Naive B cell (primary cell): ENCODE results near the gene C12orf54. TPM values are rescaled to one million over a fixed set of nuclear protein-coding genes. Genes with fewer than 3 reads are reported as not detected.
"Not testable (repeated sequence)": the region's sequence is repeated elsewhere in the genome, so short reads cannot be mapped to it uniquely, and the experiment has no call there.

ENCODE experiments used
- ATAC-seq, 2 donors: fragments of 150-1000 bp; cut with Tn5 transposase; 2 replicates each; pipeline ENCODE4 v1.10.0; 2021; ENCODE audit warnings: low read depth in 2 of 2, mild to moderate bottlenecking in 2 of 2, moderate library complexity in 2 of 2
- DNase-seq: peaks from one replicate; pipeline ENCODE4 v3.0.0; 2022
- H3K27ac Mint-ChIP-seq, 6 donors: one replicate each; pipeline ENCODE4 v1.8.0; 2020 to 2022; ENCODE audit warnings: mild to moderate bottlenecking in 6 of 6, mixed read lengths in 6 of 6, moderate library complexity in 5 of 6, inconsistent platforms in 2 of 6
- H3K27me3 Mint-ChIP-seq, 3 donors: one replicate each; pipeline ENCODE4 v1.8.0; 2021 to 2022; ENCODE audit warnings: mixed read lengths in 3 of 3, mild to moderate bottlenecking in 1 of 3
- H3K36me3 Mint-ChIP-seq, 2 donors: one replicate each; pipeline ENCODE4 v1.8.0; 2020 to 2022; ENCODE audit warnings: mixed read lengths in 2 of 2, inconsistent platforms in 1 of 2, mild to moderate bottlenecking in 1 of 2
- H3K4me1 Mint-ChIP-seq, 3 donors: one replicate each; pipeline ENCODE4 v1.8.0; 2020 to 2022; ENCODE audit warnings: mixed read lengths in 3 of 3, inconsistent platforms in 1 of 3, mild to moderate bottlenecking in 1 of 3, moderate library complexity in 1 of 3
- H3K4me3 Mint-ChIP-seq, 8 donors: one replicate each; pipeline ENCODE4 v1.8.0; 2020 to 2022; ENCODE audit warnings: mild to moderate bottlenecking in 8 of 8, mixed read lengths in 8 of 8, moderate library complexity in 8 of 8, inconsistent platforms in 2 of 8
- H3K9me3 Mint-ChIP-seq, 7 donors: one replicate each; pipeline ENCODE4 v1.8.0; 2020 to 2022; ENCODE audit warnings: mixed read lengths in 7 of 7, mild to moderate bottlenecking in 5 of 7, inconsistent platforms in 2 of 7, moderate library complexity in 1 of 7
- polyA plus RNA-seq, 6 donors: library from polyadenylated mRNA; unstranded; fragments of 300-500 nt; fragmentation: Illumina TruSeq; gene quantifications; one replicate each; pipeline ENCODE4 v1.2.3, GENCODE V29; 2021; ENCODE audit warnings: low read depth in 6 of 6

C12orf54 gene
- polyA plus RNA-seq, 6 donors from 2014 or later = not detected

- no peak within 1 kb of the TSS for H3K4me3 Mint-ChIP-seq
- peaks cover 8 to 39% of the 10 kb centered on the region in 2 donors for H3K36me3 Mint-ChIP-seq
- ATAC-seq = no peak
- DNase-seq = no peak
- H3K9me3 Mint-ChIP-seq = peaks cover 23 to 70% (median 41%) of the 10 kb centered on the region in 7 donors
- H3K27ac Mint-ChIP-seq = no peak within 1 kb of the TSS
- H3K4me1 Mint-ChIP-seq = no peaks in the 10 kb centered on the region
- H3K27me3 Mint-ChIP-seq = peaks cover 13 to 33% (median 31%) of the 10 kb centered on the region in 3 donors
Measured at GRCh38 chr12:48472259-48472658, 10.0 kb upstream of the C12orf54 start, which contains the start of gene ANP32D. Gene ANP32D (plus strand): TSS chr12:48472559. CDS start chr12:48472665, 106 bp downstream.

GRCh38 chr12:48473061-48473460, 9.2 kb upstream of the C12orf54 start:
- Mint-ChIP-seq H3K4me3 (no peak overlapping the region), H3K36me3 (peaks cover 8 to 35% of the 10 kb centered on the region in 2 donors), H3K4me1 (no peaks in the 10 kb centered on the region), H3K27me3 (peaks cover 13 to 33% (median 31%) of the 10 kb centered on the region in 3 donors), H3K9me3 (peaks cover 22 to 66% (median 36%) of the 10 kb centered on the region in 7 donors), H3K27ac (no peak overlapping the region)
- DNase-seq (no peak), ATAC-seq (no peak)

DNA sequence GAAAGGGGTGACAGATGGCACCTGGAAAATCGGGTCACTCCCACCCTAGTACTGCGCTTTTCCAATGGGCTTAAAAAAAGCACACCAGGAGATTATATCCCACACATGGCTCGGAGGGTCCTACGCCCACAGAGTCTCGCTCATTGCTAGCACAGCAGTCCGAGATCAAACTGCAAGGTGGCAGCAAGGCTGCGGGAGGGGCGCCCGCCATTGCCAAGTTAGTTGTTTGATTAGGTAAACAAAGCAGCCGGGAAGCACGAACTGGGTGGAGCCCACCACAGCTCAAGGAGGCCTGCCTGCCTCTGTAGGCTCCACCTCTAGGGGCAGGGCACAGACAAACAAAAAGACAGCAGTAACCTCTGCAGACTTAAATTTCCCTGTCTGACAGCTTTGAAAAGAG, 7.8 kb upstream of the C12orf54 start:
- Mint-ChIP-seq H3K9me3 (peaks cover 17 to 54% (median 25%) of the 10 kb centered on the region in 7 donors), H3K27me3 (peaks cover 13 to 33% (median 31%) of the 10 kb centered on the region in 3 donors), H3K36me3 (peaks cover 5 to 29% of the 10 kb centered on the region in 2 donors)
- DNase-seq, H3K4me1 Mint-ChIP-seq, H3K27ac Mint-ChIP-seq, ATAC-seq, H3K4me3 Mint-ChIP-seq: not testable (repeated sequence)

DNA sequence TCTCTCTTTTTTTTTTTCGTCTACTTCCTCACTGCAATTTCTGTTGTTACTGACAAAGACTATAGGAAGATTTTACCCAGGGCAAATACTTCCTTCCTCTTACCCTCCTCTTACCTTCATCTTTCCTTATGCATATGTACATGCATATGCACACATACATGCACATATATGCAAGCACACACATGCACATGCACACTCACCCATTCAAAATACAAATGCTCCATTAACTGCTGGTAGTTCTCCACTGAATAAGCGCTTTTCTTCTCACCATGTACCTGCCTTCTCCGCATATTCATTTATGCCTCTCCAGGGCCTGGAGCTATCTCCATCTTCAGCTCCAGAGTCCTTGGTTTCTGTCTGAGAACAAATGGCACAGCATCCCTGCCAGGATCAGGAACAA, 632 bp downstream of the C12orf54 start:
- peaks cover 9 to 30% (median 19%) of the 10 kb centered on the region in 3 donors for H3K27me3 Mint-ChIP-seq
- no peak overlapping the region for H3K27ac Mint-ChIP-seq
- peaks cover 0 to 16% (median 8%) of the 10 kb centered on the region in 7 donors for H3K9me3 Mint-ChIP-seq
- H3K4me1 Mint-ChIP-seq = no peaks in the 10 kb centered on the region
- no peaks in the 10 kb centered on the region for H3K36me3 Mint-ChIP-seq
- DNase-seq (no peak), ATAC-seq (no peak)
- no peak overlapping the region for H3K4me3 Mint-ChIP-seq

GRCh38 chr12:48486261-48486660, 4.0 kb downstream of the C12orf54 start:
- H3K27me3 Mint-ChIP-seq = peaks cover 10 to 37% (median 32%) of the 10 kb centered on the region in 3 donors

GRCh38 chr12:48486679-48487078, 4.4 kb downstream of the C12orf54 start:
- no peak for DNase-seq
- peaks cover 14 to 38% (median 32%) of the 10 kb centered on the region in 3 donors for H3K27me3 Mint-ChIP-seq
- peaks cover 0 to 3% (median 0%) of the 10 kb centered on the region in 7 donors for H3K9me3 Mint-ChIP-seq
- H3K4me1 Mint-ChIP-seq = no peaks in the 10 kb centered on the region
- no peak overlapping the region for H3K4me3 Mint-ChIP-seq
- no peak for ATAC-seq
- no peak overlapping the region for H3K27ac Mint-ChIP-seq
- H3K36me3 Mint-ChIP-seq = no peaks in the 10 kb centered on the region

More at GRCh38 chr12:48486261-48486660, 4.0 kb downstream of the C12orf54 start:
- Mint-ChIP-seq H3K4me3 (no peak overlapping the region), H3K36me3 (no peaks in the 10 kb centered on the region), H3K27ac (no peak overlapping the region), H3K4me1 (no peaks in the 10 kb centered on the region), H3K9me3 (peaks cover 0 to 4% (median 0%) of the 10 kb centered on the region in 7 donors)
- ATAC-seq = no peak
- DNase-seq = no peak

- Mint-ChIP-seq H3K9me3 (peaks cover 0 to 2% (median 0%) of the 10 kb centered on the region in 7 donors), H3K4me1 (no peaks in the 10 kb centered on the region), H3K27ac (no peak overlapping the region), H3K27me3 (peaks cover 11 to 32% (median 26%) of the 10 kb centered on the region in 3 donors), H3K4me3 (no peak overlapping the region), H3K36me3 (no peaks in the 10 kb centered on the region)
- ATAC-seq (no peak), DNase-seq (no peak)
Measured at GRCh38 chr12:48489012-48489411, 6.7 kb downstream of the C12orf54 start.

GRCh38 chr12:48489456-48489855, 7.2 kb downstream of the C12orf54 start:
- H3K27me3 Mint-ChIP-seq = peaks cover 11 to 32% (median 26%) of the 10 kb centered on the region in 3 donors
- not testable (repeated sequence) for H3K36me3 Mint-ChIP-seq, DNase-seq, H3K27ac Mint-ChIP-seq, H3K9me3 Mint-ChIP-seq, ATAC-seq, H3K4me1 Mint-ChIP-seq, H3K4me3 Mint-ChIP-seq

- H3K4me1 Mint-ChIP-seq, DNase-seq, H3K27ac Mint-ChIP-seq, ATAC-seq, H3K4me3 Mint-ChIP-seq, H3K36me3 Mint-ChIP-seq: not testable (repeated sequence)
- Mint-ChIP-seq H3K9me3 (peaks cover 0 to 17% (median 5%) of the 10 kb centered on the region in 7 donors), H3K27me3 (peaks cover 16 to 28% (median 17%) of the 10 kb centered on the region in 3 donors)
Measured at GRCh38 chr12:48500281-48500680, 18.0 kb downstream of the C12orf54 start.

- H3K4me3 Mint-ChIP-seq, H3K36me3 Mint-ChIP-seq, DNase-seq, ATAC-seq, H3K4me1 Mint-ChIP-seq, H3K27ac Mint-ChIP-seq: not testable (repeated sequence)
- H3K27me3 Mint-ChIP-seq = peaks cover 16 to 41% (median 25%) of the 10 kb centered on the region in 3 donors
- peaks cover 5 to 39% (median 18%) of the 10 kb centered on the region in 7 donors for H3K9me3 Mint-ChIP-seq
Measured at GRCh38 chr12:48506836-48507235, 24.5 kb downstream of the C12orf54 start.

DNA sequence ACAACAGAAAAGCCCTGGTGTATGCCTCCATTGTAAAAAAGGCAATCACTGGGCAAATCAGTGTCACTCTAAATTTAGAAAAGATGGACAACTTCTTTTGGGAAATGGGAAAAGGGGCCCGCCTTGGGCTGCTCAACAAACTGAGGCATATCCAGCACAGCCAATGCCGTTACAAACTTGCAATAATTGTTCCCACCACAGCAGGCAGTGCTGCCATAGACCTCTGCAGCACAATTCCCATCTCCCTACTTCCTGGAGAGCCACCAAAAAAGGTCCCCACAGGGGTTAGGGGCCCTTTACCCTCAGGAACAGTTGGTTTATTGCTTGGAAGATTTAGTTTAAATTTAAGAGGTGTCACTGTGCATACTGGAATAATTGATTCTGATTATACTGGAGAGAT, 26.7 kb downstream of the C12orf54 start:
- Mint-ChIP-seq H3K4me1 (no peaks in the 10 kb centered on the region), H3K36me3 (no peaks in the 10 kb centered on the region), H3K4me3 (no peak overlapping the region), H3K27ac (no peak overlapping the region), H3K9me3 (peaks cover 11 to 49% (median 19%) of the 10 kb centered on the region in 7 donors), H3K27me3 (peaks cover 9 to 38% (median 16%) of the 10 kb centered on the region in 3 donors)
- ATAC-seq (no peak), DNase-seq (no peak)

DNA sequence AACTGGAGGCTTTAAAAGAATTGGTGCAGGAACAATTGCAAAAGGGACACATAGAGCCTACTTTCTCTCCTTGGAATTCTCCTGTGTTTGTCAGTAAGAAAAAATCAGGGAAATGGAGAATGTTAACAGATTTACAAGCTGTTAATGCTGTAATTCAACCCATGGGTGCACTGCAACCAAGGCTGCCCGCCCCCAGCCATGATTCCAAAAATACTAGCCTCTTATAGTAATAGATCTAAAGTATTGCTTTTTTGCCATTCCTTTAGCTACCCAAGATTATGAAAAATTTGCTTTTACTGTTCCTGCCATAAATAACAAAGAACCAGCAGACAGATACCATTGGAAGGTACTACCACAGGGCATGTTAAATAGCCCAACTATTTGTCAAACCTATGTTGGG, 27.8 kb downstream of the C12orf54 start:
- no peak overlapping the region for H3K27ac Mint-ChIP-seq
- ATAC-seq = no peak
- H3K4me1 Mint-ChIP-seq = no peaks in the 10 kb centered on the region
- DNase-seq = no peak
- no peak overlapping the region for H3K4me3 Mint-ChIP-seq
- peaks cover 0 to 5% of the 10 kb centered on the region in 2 donors for H3K36me3 Mint-ChIP-seq
- H3K9me3 Mint-ChIP-seq = peaks cover 14 to 58% (median 26%) of the 10 kb centered on the region in 7 donors
- peaks cover 9 to 32% (median 10%) of the 10 kb centered on the region in 3 donors for H3K27me3 Mint-ChIP-seq

DNA sequence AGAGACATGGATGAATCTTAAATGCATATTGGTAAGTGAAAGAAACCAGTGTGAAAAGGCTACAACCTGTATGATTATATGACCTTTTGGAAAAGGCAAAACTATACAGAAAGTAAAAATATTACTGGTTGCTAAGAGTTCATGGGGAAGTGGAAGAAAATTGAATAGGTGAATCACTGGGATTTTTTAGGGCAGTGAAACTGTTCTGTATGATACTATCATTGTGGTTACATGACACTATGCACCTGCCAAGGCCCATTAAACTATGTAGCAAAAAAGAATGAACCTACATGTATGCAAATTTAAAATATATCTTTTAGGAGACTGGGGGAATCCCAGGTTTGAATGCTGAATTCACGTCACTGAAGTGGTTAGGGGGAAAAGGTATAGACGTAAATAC, 30.6 kb downstream of the C12orf54 start:
- no peak overlapping the region for H3K4me3 Mint-ChIP-seq
- ATAC-seq = no peak
- peaks cover 0 to 7% of the 10 kb centered on the region in 2 donors for H3K36me3 Mint-ChIP-seq
- H3K27ac Mint-ChIP-seq = no peak overlapping the region
- DNase-seq = no peak
- H3K27me3 Mint-ChIP-seq = peaks cover 0 to 9% (median 6%) of the 10 kb centered on the region in 3 donors
- no peaks in the 10 kb centered on the region for H3K4me1 Mint-ChIP-seq
- peaks cover 10 to 59% (median 24%) of the 10 kb centered on the region in 7 donors for H3K9me3 Mint-ChIP-seq

DNA sequence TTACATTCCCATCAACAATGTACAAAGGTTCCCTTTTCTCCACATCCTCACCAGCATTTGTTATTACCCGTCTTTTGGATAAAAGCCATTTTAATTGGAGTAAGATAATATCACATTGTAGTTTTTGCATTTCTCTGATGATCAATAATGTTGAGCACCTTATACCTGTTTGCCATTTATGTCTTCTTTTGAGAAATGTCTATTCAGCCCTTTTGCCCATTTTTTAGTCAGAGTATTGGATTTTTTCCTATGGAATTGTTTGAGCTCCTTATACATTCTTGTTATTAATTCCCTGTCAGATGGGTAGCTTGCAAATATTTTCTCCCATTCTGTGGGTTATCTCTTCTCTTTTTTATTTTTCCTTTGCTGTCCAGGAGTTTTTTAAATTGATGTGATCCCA, 32.4 kb downstream of the C12orf54 start:
- DNase-seq (no peak), ATAC-seq (no peak)
- H3K27ac Mint-ChIP-seq = no peak overlapping the region
- peaks cover 10 to 49% (median 20%) of the 10 kb centered on the region in 7 donors for H3K9me3 Mint-ChIP-seq
- no peak overlapping the region for H3K4me3 Mint-ChIP-seq
- peaks cover 0 to 10% (median 8%) of the 10 kb centered on the region in 3 donors for H3K27me3 Mint-ChIP-seq
- no peaks in the 10 kb centered on the region for H3K4me1 Mint-ChIP-seq
- peaks cover 0 to 7% of the 10 kb centered on the region in 2 donors for H3K36me3 Mint-ChIP-seq
